NCI-H748 (cell line): ENCODE measurements around the gene GHITM.
"Not testable (repeated sequence)": the region's sequence is repeated elsewhere in the genome, so short reads cannot be mapped to it uniquely, and the experiment has no call there.

Experiments used
- DNase-seq: peaks from one replicate; lab custom pipeline; 2025; ENCODE audit not compliant: unreplicated experiment; lab: John Stamatoyannopoulos, UW

The GHITM gene

DNA sequence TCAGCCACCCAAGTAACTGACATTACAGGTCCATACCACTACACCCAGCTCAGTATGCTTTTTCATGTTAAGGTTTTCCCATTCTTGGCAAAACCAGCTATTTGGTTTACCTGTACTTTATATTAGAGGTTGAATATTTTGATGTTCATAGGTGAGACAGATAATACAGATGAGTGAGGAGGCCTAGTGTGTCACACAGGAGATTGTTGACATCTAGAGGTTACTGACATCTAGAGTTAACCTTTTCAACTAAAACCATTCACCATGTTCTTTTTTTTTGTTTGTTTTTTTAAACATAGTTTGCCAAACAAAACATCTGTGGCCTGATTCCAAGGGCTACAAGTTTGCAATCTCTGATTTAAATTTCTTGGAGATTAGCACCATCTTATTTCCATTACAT, 8.0 kb downstream of the GHITM start:
- DNase-seq, result no peak

GRCh38 chr10:84148006-84148597, 8.8 kb downstream of the GHITM start:
- peak; percentile 15 for DNase-seq

GRCh38 chr10:84149854-84150253, 10.5 kb downstream of the GHITM start:
- DNase-seq, result no peak

DNA sequence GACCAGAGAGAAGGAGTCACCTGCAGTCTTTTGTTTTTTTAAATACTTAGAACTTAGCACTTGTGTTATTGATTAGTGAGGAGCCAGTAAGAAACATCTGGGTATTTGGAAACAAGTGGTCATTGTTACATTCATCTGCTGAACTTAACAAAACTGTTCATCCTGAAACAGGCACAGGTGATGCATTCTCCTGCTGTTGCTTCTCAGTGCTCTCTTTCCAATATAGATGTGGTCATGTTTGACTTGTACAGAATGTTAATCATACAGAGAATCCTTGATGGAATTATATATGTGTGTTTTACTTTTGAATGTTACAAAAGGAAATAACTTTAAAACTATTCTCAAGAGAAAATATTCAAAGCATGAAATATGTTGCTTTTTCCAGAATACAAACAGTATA, 13.5 kb downstream of the GHITM start:
- no peak for DNase-seq

DNA sequence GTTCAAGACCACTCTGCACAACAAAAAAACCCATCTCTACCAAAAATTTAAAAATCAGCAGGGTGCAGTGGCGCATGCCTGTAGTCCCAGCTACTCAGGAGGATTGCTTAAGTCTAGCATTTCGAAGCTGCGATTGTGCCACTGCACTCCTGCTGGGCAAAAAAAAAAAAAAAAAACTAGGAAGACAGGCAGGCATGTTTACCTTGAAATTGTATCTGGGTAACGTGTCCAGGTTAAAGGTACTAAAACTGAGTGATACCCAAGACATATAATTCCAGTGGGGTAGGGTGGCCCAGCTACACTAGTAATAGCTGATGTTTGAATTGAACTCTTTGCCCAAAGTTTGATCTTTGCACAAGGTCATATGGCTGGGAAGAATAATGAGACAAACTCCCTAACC, 16.2 kb downstream of the GHITM start:
- DNase-seq, result no peak

- no peak for DNase-seq
These were observed 16.7 kb downstream of the GHITM start for GRCh38 chr10:84156009-84156408.

- no peak for DNase-seq
These were observed 17.5 kb downstream of the GHITM start for GRCh38 chr10:84156768-84157167.

DNA sequence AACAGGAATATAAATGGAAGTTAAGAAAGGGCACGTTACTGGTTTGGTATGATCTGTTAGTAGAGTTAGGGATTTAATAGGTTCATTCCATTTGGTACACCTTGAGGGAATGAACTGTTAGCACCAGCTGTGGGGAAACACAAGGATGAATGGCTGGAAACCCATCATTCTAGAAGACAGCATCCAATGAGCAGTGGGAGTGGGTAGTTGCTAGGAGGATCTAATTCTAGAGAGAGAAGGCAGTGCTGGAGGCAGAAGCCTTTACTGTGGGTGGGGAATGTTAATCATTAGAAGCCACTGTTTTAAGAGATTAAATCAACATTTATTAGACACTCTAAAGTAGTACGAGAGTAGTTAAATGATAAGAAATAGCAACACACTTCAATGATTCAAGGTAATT, 18.8 kb downstream of the GHITM start:
- no peak for DNase-seq

- no peak for DNase-seq
These were observed 19.2 kb downstream of the GHITM start for GRCh38 chr10:84158550-84158949.

GRCh38 chr10:84159076-84159685, 19.9 kb downstream of the GHITM start:
- no peak for DNase-seq

- DNase-seq, result no peak
These were observed 21.5 kb downstream of the GHITM start for GRCh38 chr10:84160663-84161362.

- peak; percentile 3 for DNase-seq
These were observed 24.7 kb downstream of the GHITM start for GRCh38 chr10:84163996-84164395.

DNA sequence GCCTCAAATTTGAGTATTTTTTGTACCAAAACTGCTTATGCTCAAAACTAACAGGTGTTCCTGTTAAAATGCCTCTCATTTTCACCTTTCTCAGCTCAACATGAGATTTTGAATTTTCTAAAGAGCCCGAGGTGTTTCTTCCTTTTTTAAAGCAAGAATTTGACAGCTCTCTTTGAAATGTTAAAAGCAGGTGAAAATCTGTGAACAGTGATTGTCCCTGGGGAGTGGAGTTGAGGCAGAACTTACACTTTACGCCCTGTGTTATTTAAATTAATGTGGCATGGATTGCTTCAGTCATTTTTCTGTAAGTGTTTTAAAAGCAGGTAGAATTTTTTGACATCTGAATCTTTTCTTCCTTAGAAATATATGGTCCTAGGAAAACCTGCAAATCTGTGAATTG, 25.1 kb downstream of the GHITM start:
- no peak for DNase-seq

DNA sequence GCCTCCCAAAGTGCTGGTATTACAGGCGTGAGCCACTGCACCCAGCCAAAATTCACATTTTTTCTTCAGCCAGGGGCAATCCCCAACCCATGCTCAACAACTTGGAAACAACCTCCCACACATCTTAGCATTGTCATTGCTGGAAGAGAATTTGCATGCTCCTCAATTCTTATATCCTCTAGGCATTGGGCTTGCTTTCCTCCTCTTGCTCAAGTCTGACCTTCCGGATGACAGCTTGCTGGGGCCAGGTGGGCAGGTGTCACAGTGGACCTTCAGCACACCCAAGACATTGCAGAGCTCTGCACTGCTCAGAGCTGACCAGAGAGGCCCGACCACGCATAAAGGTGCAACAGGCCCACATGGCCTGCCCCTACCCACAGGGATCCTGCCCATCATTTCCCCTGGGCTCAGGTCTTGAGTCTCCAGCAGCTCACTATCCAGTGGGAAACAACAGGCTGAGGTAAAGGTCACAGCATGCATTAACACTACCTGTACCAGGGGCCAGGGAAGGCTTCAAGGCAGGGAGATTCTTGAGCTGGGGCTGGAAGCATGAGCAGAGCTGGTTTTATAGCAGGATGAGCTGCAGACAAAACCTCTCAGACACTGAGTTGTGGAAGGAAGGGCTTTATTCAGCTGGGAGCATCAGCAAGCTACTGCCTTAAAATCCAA, 27.4 kb downstream of the GHITM start:
- no peak for DNase-seq

DNA sequence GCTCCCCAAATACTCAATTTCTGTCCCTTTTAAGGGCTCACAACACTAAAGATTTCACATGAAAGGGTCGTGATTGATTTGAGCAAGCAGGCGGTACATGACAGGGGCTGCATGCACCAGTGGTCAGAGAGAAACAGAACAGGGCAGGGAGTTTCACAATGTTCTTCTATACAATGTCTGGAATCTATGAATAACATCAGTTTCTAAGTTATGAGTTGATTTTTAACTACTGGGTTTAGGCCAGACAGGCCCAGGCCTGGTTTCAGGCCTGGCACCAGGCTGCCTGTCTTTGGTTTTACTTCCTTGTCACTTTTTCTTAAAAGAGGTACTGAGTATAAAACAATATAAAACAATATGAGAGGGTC, 28.0 kb downstream of the GHITM start:
- not testable (repeated sequence) for DNase-seq

GRCh38 chr10:84168382-84168781, 29.1 kb downstream of the GHITM start:
- DNase-seq, result not testable (repeated sequence)

GRCh38 chr10:84171237-84171636, 31.9 kb downstream of the GHITM start:
- not testable (repeated sequence) for DNase-seq

- not testable (repeated sequence) for DNase-seq
These were observed 32.6 kb downstream of the GHITM start for GRCh38 chr10:84171700-84172466.

DNA sequence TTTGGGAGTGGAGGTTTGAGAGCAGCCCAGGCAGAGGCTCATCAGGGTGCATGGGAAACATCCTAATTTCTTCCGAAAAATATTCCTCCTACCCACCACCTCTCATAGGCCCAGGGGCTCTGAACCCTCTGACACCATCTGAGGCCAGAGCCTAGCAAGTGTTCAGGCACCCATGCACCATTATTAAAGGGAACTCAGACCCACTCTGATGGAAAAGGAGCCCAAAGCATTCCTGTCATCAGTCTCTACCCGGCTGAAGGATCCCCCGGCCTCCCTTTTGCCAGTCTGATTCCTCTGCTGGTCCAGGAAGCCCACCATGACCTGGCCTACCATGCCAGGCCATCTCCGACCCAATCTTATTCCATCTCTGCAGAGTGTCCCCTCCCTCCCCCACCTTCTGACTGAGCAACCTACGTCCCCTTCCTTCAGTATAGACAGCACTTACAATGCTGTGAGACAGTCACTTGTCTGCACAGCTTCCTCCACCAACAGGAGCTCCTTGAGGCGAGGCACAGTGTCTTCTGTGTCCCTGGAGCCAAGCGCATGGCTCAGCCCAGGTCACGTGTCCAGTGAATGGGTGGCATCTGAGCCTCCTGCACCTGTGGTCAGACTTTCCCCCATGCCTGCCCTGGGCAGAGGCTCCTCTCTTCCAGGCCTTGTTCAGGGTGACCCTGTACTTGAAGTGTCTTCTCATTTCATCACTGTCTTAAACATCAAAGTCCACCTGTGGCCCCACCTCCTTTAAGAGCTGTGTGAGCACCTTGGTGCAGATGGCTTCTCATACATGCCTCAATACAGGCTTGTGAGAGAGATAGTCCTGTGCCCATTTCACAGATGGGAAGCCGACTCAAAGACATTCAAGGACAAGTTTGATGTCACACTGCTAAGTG, 33.4 kb downstream of the GHITM start:
- no peak for DNase-seq

DNA sequence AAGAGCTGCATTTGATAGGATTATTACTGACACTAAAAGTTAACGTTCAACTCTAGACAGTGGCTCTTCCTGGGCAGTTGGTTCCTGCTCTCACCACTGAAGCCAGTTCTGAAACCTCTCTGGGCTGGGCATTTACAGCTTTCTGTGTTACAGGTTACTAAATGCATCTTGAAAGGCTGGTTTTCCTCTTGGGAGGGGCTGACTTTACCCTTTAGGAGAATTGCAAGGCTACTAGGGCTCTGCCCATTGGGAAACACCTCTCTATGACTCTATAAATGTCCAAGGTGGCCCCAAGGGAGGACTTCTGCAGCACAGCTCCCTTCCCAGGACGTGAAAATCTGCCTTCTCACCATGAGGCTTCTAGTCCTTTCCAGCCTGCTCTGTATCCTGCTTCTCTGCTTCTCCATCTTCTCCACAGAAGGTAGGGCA, 34.2 kb downstream of the GHITM start, which contains the start of gene GPR15LG:
Gene GPR15LG, plus strand, starts transcription at position 301 of the 429 bp plus-strand sequence. Its CDS starts 51 bp downstream, at position 352.
- DNase-seq, result no peak
